GM19328 (cell line): ENCODE results near the gene RASSF5.

Experiments used
- ATAC-seq: cut with Tn5 transposase; IDR thresholded peaks from one replicate; pipeline ENCODE4 v1.9.1; 2021; ENCODE audit warnings: mild to moderate bottlenecking, moderate library complexity; ENCODE audit not compliant: unreplicated experiment

RASSF5 gene

GRCh38 chr1:206496131-206496793 lies 11.1 kb upstream of the RASSF5 start:
- ATAC-seq = no peak

DNA sequence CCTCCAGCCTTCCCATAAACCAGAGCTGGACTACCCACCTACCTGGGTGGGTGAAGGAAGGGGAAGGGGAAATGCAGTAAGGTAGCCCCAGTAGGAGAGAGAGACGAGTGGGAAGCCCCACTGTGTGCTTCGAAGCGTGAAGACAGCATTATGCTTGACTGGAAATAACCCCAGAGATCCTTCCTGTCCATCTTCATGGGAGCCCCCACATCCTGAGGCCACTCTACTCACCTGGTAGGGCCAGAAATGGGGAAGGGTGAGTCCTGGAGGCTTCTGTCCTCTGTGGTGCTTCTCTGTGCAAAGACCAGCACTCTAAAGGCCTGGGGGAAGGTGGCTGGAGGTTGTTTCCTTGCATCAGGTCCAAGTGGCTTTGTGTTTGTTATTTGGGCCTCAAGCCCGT lies 10.0 kb upstream of the RASSF5 start:
- ATAC-seq = no peak

GRCh38 chr1:206497774-206498173 lies 9.6 kb upstream of the RASSF5 start:
- no peak for ATAC-seq

- no peak for ATAC-seq
These were observed 8.6 kb upstream of the RASSF5 start for GRCh38 chr1:206498685-206499084.

DNA sequence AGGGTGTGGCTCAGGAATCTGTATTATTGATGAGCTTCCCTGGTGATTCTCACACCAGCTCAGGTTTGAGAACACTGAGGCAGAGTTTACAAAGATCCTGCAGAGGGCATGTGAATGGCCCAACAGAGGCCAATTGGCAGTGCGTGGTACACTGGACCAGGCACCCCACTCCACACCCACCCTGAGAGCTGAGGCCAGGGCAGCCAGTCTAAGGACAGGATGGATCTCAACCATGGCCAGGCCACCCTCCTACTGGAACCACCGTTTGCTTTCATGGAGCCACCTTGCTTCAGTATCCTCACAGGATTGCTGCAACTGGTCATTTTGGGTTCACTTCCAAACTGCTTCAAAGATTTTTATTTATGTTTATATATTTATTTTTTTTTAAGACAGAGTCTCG lies 7.3 kb upstream of the RASSF5 start:
- ATAC-seq = no peak

DNA sequence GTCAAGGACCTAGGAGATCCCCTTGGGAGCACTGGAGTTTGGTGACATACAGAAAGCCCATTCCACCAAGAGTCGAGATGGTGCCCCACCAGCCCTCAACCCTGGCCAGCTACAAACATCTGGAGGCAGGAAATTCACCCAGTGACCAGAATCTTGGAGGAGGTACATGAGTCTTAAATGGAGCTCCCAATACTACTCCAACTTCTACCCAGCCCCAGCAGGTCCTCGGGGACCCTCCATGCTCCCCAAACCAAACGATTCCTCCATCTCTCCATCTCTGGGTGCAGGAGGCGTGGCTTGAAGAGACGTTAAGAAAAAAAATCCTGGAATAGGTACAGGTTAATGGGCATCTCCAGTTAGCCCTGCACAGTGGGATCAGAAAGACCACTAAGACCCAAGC lies 5.5 kb upstream of the RASSF5 start:
- no peak for ATAC-seq

GRCh38 chr1:206502403-206502802 lies 4.9 kb upstream of the RASSF5 start:
- ATAC-seq = no peak

GRCh38 chr1:206502812-206503211 lies 4.5 kb upstream of the RASSF5 start:
- no peak for ATAC-seq

DNA sequence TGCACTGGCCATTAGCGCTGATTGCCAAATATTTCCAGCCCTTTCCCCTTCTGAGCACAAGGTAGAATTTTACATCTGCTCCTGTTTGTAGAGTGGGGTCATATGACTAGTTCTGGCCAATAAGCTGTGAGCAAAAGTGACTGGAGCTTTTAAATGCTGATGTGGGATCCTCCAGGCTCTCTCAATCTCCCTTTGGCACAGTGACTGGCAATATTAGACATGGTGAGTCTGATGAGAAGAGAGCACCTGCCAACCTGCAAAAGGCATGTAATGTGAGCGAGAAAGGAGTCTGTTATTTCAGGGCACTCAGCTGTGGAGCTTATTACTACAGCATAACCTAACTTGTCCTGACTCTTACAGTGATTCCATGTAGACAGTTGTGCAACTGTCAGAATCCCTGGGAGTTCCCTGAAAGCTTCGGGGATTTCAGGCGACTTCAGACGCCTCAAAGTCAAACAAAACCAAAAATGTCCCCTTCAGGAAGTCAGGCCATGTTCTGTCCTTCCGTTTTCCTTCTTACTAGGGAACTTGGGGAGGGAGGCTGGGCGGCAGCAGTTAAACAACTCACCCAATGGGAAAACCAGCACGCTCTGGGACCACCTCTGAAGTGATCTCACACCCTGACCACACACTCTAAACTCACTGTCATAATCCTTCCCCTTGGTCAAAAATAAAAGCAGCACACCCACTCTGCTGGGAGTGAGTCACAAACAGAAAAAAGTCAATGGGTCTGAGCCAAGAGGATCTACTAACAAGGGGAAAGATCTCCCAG lies 3.6 kb upstream of the RASSF5 start:
- ATAC-seq = no peak

DNA sequence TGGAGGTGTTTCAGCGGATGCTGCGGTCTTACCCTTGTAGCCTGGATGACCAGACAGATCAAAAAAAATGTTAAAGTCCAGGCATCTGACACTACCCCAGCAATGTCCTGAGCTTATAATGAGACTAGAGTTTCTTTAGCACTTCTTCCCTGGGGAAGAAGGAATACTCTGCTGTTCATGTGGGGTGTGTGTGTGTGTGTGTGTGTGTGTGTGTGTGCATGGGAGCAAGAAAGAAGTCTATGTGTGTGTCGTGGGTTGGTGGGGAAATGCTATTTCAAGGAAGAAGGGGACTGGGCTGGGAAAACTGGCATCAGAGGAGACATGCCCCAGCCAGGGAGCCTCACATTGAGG lies 3.0 kb upstream of the RASSF5 start:
- ATAC-seq = no peak

DNA sequence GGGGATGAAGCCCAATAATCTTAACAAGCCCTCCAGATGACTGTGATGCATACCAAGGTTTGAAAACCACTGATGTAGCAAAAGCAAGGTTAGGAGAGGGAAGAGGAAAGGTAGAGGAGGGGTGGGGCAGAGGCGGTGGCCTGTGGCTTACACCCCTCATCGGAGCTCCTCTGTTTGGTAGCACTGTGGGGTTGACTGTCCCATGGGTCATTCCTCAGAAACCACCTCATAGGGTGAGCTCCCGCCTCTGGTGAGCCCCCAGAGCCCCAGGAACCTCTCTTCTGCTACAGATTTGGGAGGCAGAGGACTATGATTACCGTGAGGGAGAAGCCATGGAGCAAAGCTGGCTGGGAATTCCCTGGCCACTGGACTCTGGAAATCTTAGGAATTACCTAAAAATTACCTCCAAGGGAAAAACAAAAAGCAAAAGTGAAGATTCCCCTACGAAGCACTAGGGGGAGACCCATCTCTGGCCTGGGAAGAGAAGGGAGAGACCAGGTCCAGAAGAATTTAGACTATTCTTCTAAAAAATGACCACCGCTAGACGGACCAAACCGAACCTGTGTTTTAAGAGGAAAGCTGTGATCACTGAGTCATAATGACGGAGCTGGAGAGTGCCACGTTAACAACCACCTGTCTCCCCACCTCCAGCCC lies 1.5 kb upstream of the RASSF5 start:
- ATAC-seq = no peak

GRCh38 chr1:206506405-206507283 lies 687 bp upstream of the RASSF5 start:
- ATAC-seq = no peak

GRCh38 chr1:206508130-206508889 lies 979 bp downstream of the RASSF5 start:
- ATAC-seq = no peak

GRCh38 chr1:206508956-206509355 lies 1.6 kb downstream of the RASSF5 start:
- no peak for ATAC-seq

GRCh38 chr1:206509612-206510257 lies 2.4 kb downstream of the RASSF5 start:
- no peak for ATAC-seq

DNA sequence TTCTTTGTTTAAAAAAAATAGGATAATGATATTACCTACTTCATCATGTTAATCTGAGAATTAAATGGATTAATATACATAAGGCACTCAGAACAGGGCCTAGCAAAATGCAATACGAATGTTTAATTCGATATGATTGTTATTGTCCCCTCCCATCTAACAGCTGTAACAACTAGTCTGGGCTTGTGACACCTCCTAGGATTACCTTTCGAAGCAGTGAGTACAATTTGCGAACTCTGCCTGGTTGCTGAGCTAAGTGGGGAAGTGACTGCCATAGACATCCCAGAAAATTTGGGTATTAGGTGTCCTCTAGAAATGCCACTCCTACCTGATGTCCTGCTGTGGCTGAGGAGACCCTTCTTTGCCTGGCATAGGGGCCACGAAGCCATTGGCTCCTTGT lies 3.0 kb downstream of the RASSF5 start:
- no peak for ATAC-seq

DNA sequence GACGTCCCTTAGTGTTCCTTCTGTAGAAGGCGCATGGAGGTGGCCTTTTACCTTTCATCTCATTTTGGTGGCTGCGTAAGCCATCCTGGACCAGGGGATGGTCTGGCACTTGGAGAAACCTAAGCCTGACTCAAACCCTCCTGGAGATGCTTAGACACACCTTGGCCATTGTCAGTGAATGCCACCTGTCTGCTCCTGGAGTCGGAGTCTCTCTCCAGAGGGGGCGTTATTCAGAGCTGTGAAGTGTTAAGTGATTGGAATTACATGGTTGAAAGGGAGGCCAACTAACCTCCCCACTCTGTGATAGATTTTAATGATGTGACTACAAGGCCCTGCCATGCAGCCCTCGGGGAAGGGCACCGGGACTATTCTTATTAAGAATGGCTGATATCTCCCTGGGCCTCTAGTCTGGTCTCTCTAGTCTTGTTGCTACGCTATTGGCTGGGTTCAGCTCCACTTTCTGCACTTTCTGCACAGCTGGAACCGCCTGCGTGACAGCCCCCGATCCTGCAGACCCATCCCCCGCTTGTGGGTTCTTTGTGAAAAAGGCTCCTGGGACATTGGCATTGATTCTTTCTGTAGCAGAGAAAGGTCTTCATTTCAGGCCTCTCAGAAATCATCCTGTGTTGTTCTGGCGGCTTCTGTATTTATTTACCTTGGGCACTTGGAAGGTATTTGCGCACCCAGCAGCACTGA lies 4.2 kb downstream of the RASSF5 start:
- ATAC-seq = no peak

DNA sequence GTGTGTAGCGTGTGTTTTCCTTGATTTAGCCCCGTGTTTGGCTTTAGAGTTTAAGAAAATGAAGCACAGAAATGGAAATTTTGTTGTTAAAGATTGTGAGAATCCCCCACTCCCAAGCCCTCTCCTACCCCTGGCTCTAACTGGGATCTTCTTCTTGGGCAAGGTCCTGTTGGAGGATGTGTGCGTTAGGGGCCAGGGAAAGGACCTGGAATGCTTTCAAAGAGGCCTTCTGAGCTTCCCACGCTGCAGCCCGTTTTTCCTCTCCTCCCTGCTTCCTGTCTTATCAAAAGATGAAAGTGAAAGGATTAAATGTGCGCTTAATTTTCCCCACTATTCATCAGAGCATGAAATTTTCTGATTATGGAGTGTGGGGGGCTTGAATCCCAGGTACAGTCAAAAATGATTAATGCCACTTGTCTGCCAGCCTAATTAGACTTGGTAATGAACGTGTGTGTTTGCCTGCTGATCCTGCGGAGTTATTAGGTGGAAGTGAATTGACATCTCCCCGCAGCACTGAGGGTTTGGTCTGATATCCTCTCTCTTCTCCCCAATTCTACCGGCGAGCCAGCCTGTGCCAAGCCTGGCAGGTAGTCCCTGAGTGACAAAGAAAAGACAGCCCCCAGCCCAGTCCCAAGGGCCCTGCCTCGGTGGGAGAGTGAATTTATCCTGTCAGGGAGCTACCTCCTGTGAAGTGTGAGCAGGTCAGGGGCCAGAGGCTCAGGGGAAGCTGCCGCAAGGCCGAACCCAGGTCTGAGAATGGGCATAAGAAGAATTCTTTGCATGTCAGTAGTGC lies 4.9 kb downstream of the RASSF5 start:
- no peak for ATAC-seq

DNA sequence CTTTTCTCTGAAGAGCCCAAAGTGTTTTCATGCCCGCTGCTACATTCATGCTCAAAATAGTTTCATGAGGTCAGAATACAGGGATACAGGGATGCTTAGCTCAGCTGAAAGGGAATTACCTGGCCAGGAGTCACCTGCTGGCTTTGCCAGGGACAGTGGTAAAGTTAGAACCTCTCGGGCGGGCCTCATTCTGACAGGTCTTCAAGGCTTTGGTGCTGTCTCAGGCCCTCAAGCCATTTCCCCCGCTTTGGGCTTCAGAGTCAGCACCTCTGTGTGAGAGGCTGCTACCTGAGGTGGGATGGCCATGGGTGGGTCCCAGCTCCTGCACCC lies 5.5 kb downstream of the RASSF5 start:
- ATAC-seq = no peak
